HL-60 (cell line): ENCODE measurements around the gene DARS2.

ENCODE experiments used
- DNase-seq, 2 experiments: peaks; one replicate each; pipeline ENCODE4 v3.0.0-alpha.2; 2010 to 2020; ENCODE audit warnings: low read depth in 1 of 2, low spot score in 1 of 2
- H3K27ac ChIP-seq: fragments of 250-450 bp; sonication (Bioruptor Pico); replicated peaks from 2 replicates; pipeline ENCODE4 v1.5.1; 2020; ENCODE audit warnings: mild to moderate bottlenecking, moderate library complexity
- H3K27me3 ChIP-seq: fragments of 250-450 bp; sonication (Bioruptor Pico); 2 replicates; pipeline ENCODE4 v1.5.1; 2021; ENCODE audit warnings: mild to moderate bottlenecking, moderate library complexity; ENCODE audit not compliant: insufficient read depth, poor library complexity, severe bottlenecking
- H3K4me3 ChIP-seq: replicated peaks from 2 replicates; pipeline ENCODE4 v1.5.1; 2011; ENCODE audit warnings: mild to moderate bottlenecking, control low read depth, low read length; ENCODE audit not compliant: insufficient read depth
- CTCF ChIP-seq: IDR thresholded peaks from one replicate; pipeline ENCODE4 v1.5.1; 2011; ENCODE audit warnings: low read length, control low read depth, inconsistent platforms; ENCODE audit not compliant: insufficient read depth
- GABPA ChIP-seq: IDR thresholded peaks from 2 replicates; pipeline ENCODE4 v1.6.1; 2012; ENCODE audit warnings: low read depth
- POLR2AphosphoS5 ChIP-seq: IDR thresholded peaks from 2 replicates; pipeline ENCODE4 v1.6.1; 2012; ENCODE audit warnings: low read depth
- REST ChIP-seq: IDR thresholded peaks from 2 replicates; pipeline ENCODE4 v1.6.1; 2012; ENCODE audit warnings: low read depth; ENCODE audit not compliant: insufficient replicate concordance
- SPI1 ChIP-seq: IDR thresholded peaks from 2 replicates; pipeline ENCODE4 v1.6.1; 2012; ENCODE audit warnings: low read depth, mild to moderate bottlenecking, borderline replicate concordance

DARS2 gene

GRCh38 chr1:173867141-173867752 lies 42.8 kb downstream of the DARS2 start:
- Histone ChIP-seq H3K4me3 (peak overlapping the region; percentile 60), H3K27me3 (no peaks in the 10 kb centered on the region), H3K27ac (peak overlapping the region; percentile 93)
- TF ChIP-seq GABPA (no peak), SPI1 (no peak), CTCF (no peak), POLR2AphosphoS5 (no peak; the same call in 1 of the 2 replicates), REST (no peak)
- no peak for DNase-seq

GRCh38 chr1:173867753-173868265 lies 43.3 kb downstream of the DARS2 start, which contains the start of gene GAS5:
TSS of gene GAS5 (minus strand) at chr1:173867989.
- no peaks in the 10 kb centered on the region for H3K27me3 ChIP-seq
- TF ChIP-seq REST, result peak; percentile 85
- TF ChIP-seq GABPA, result no peak; the same call in 1 of the 2 replicates
- TF ChIP-seq POLR2AphosphoS5, result peak; percentile 99
- H3K4me3 ChIP-seq, result peak within 1 kb of the TSS; percentile 82
- peak; percentile 99 to 100 for DNase-seq
- peak within 1 kb of the TSS; percentile 93 for H3K27ac ChIP-seq

- Histone ChIP-seq H3K4me3 (peak within 1 kb of the TSS; percentile 82), H3K27ac (peak within 1 kb of the TSS; percentile 93), H3K27me3 (no peaks in the 10 kb centered on the region)
- TF ChIP-seq GABPA (peak; percentile 73), POLR2AphosphoS5 (no peak), SPI1 (0 out of 2 replicates have a peak, but pooled peaks have one; percentile 18)
- peak in 1 of 2 experiments; percentile 87 for DNase-seq
Measured at GRCh38 chr1:173868266-173869020, 44.0 kb downstream of the DARS2 start, which contains the start of gene ZBTB37. TSS of gene ZBTB37 (plus strand) at chr1:173868380. CDS start at chr1:173870226, 1,846 bp downstream.

- TF ChIP-seq SPI1, result peak; percentile 81
- TF ChIP-seq GABPA, result no peak
- no peaks in the 10 kb centered on the region for H3K27me3 ChIP-seq
- peak in 1 of 2 experiments; percentile 25 for DNase-seq
- H3K27ac ChIP-seq, result peak overlapping the region; percentile 93
- peak overlapping the region; percentile 82 for H3K4me3 ChIP-seq
Measured at GRCh38 chr1:173869021-173869359, 44.5 kb downstream of the DARS2 start.
